GM12878 (cell line): Measurements from ENCODE around the gene GTSE1. TPM values are rescaled to one million over a fixed set of nuclear protein-coding genes. Genes with fewer than 3 reads are reported as not detected.

Experiments used
- ATAC-seq: fragments of 200-7000 bp; cut with Tn5 transposase; 3 replicates; pipeline ENCODE4 v1.9.1; 2020; ENCODE audit warnings: mild to moderate bottlenecking, moderate library complexity
- BruUV-seq: library from RNA; stranded (reverse); fragments of 400-500 nt; replicated peaks from 2 replicates; lab custom pipeline; 2021; lab: Mats Ljungman, UMichigan
- CTCF ChIA-PET: fragments of 300-600 bp; sonication (Branson Sonifier 250); formaldehyde crosslinking; extraction: SDS; loops from one replicate; lab custom pipeline; 2021; ENCODE audit warnings: inconsistent platforms; lab: Yijun Ruan, JAX
- POLR2A ChIA-PET: fragments of 350-600 bp; formaldehyde crosslinking; extraction: SDS; loops from one replicate; lab custom pipeline; 2021; ENCODE audit warnings: inconsistent platforms; lab: Charles Lee
- RAD21 ChIA-PET: fragments of 300-600 bp; sonication (Branson Sonifier 250); formaldehyde crosslinking; loops from one replicate; lab custom pipeline; 2023; ENCODE audit warnings: antibody characterized with exemption; ENCODE audit not compliant: unreplicated experiment; lab: Charles Lee
- SMC1A ChIA-PET: fragments of 300-600 bp; sonication (Branson Sonifier 250); formaldehyde crosslinking; loops from one replicate; lab custom pipeline; 2023; ENCODE audit not compliant: unreplicated experiment, uncharacterized antibody; lab: Charles Lee
- DNase-seq: peaks from one replicate; pipeline ENCODE4 v3.0.0-alpha.2; 2011; ENCODE audit warnings: low read depth, low spot score
- FAIRE-seq: peaks from 3 replicates; lab custom pipeline; 2011; peaks lifted over from hg19 to GRCh38; lab: Jason Lieb, UNC
- H2AFZ ChIP-seq: 2 replicates; pipeline ENCODE4 v1.6.0; 2011; ENCODE audit warnings: low read depth, low read length, control low read depth; ENCODE audit not compliant: control insufficient read depth
- H3K27ac ChIP-seq: 2 replicates; pipeline ENCODE4 v1.5.1; 2011; ENCODE audit warnings: control low read depth; ENCODE audit not compliant: control insufficient read depth, insufficient read depth
- H3K27me3 ChIP-seq, 2 experiments: replicated peaks in 1 of 2; 2 replicates each; pipeline versions ENCODE4 v1.6.0 to v1.6.1; 2011; ENCODE audit warnings: low read length in 1 of 2; ENCODE audit not compliant: control insufficient read depth in 2 of 2, insufficient read depth in 2 of 2
- H3K36me3 ChIP-seq, 2 experiments: 2 replicates each; pipeline ENCODE4 v1.5.1; 2011; ENCODE audit warnings: low read length in 1 of 2; ENCODE audit not compliant: control insufficient read depth in 2 of 2, insufficient read depth in 2 of 2
- H3K4me1 ChIP-seq: 2 replicates; pipeline ENCODE4 v1.6.1; 2011; ENCODE audit warnings: mild to moderate bottlenecking, low read length, moderate library complexity, mixed read lengths; ENCODE audit not compliant: control insufficient read depth, insufficient read depth
- H3K4me2 ChIP-seq: 2 replicates; pipeline ENCODE4 v1.6.0; 2011; ENCODE audit warnings: control low read depth; ENCODE audit not compliant: control insufficient read depth, insufficient read depth
- H3K4me3 ChIP-seq: fragments of 200-600 bp; sonication (generic); 2 replicates; pipeline ENCODE4 v1.5.1; 2016
- H3K79me2 ChIP-seq: 2 replicates; pipeline ENCODE4 v1.6.0; 2011; ENCODE audit warnings: low read length; ENCODE audit not compliant: control insufficient read depth, insufficient read depth
- H3K9ac ChIP-seq: 2 replicates; pipeline ENCODE4 v1.8.0; 2011; ENCODE audit warnings: low read length, control low read depth, mixed read lengths; ENCODE audit not compliant: control insufficient read depth, insufficient read depth
- H3K9me3 ChIP-seq: replicated peaks from 3 replicates; pipeline ENCODE4 v1.5.1; 2011; ENCODE audit warnings: mild to moderate bottlenecking, low read length; ENCODE audit not compliant: control insufficient read depth, insufficient read depth
- H4K20me1 ChIP-seq: 2 replicates; pipeline ENCODE4 v1.6.0; 2011; ENCODE audit not compliant: control insufficient read depth, insufficient read depth
- ATF3 ChIP-seq: IDR thresholded peaks from 2 replicates; pipeline ENCODE4 v1.6.1; 2011; ENCODE audit warnings: low read depth, mild to moderate bottlenecking, low read length, moderate library complexity, borderline replicate concordance; ENCODE audit errors: extremely low read depth
- BMI1 ChIP-seq: fragments of 450-650 bp; IDR thresholded peaks from 2 replicates; pipeline ENCODE4 v1.6.1; 2016; ENCODE audit warnings: mild to moderate bottlenecking, moderate library complexity, borderline replicate concordance
- CBFB ChIP-seq: IDR thresholded peaks from 2 replicates; pipeline ENCODE4 v1.6.1; 2016; ENCODE audit warnings: antibody characterized with exemption, low read depth
- CHD1 ChIP-seq: IDR thresholded peaks from 2 replicates; pipeline ENCODE4 v1.6.1; 2012; ENCODE audit warnings: low read depth, low read length, improper control_type of control experiment
- E2F4 ChIP-seq: IDR thresholded peaks from 2 replicates; pipeline ENCODE4 v1.6.1; 2012; ENCODE audit warnings: low read depth, low read length, improper control_type of control experiment
- EZH2 ChIP-seq: IDR thresholded peaks from 2 replicates; pipeline ENCODE4 v1.6.1; 2012; ENCODE audit warnings: low read depth, mild to moderate bottlenecking, control low read depth, inconsistent platforms, low read length, borderline replicate concordance; ENCODE audit not compliant: control insufficient read depth
- HSF1 ChIP-seq: fragments of 150-350 bp; IDR thresholded peaks from 2 replicates; pipeline ENCODE4 v1.6.1; 2014; ENCODE audit warnings: mild to moderate bottlenecking, low read depth, low read length
- NFXL1 ChIP-seq: fragments of 450-650 bp; IDR thresholded peaks from 2 replicates; pipeline ENCODE4 v1.6.1; 2017; ENCODE audit warnings: antibody characterized with exemption, mild to moderate bottlenecking, borderline replicate concordance
- NR2C1 ChIP-seq: fragments of 450-650 bp; IDR thresholded peaks from 2 replicates; pipeline ENCODE4 v1.6.1; 2017; ENCODE audit warnings: antibody characterized with exemption, mild to moderate bottlenecking, moderate library complexity
- PBX3 ChIP-seq: IDR thresholded peaks from 2 replicates; pipeline ENCODE4 v1.6.1; 2011; ENCODE audit warnings: mild to moderate bottlenecking, low read depth, low read length, moderate library complexity; ENCODE audit not compliant: insufficient replicate concordance
- POLR2A ChIP-seq: IDR thresholded peaks from 2 replicates; pipeline ENCODE4 v1.6.1; 2011; ENCODE audit warnings: low read depth, mild to moderate bottlenecking, low read length
- RFX5 ChIP-seq: IDR thresholded peaks from 2 replicates; pipeline ENCODE4 v1.6.1; 2011; ENCODE audit warnings: low read depth, low read length, improper control_type of control experiment
- WRNIP1 ChIP-seq: IDR thresholded peaks from 2 replicates; pipeline ENCODE4 v1.6.1; 2011; ENCODE audit warnings: low read depth, low read length, improper control_type of control experiment, borderline replicate concordance
- ZNF687 ChIP-seq: fragments of 450-650 bp; IDR thresholded peaks from 2 replicates; pipeline ENCODE4 v1.6.1; 2017; ENCODE audit warnings: mild to moderate bottlenecking, moderate library complexity
- ZSCAN29 ChIP-seq: fragments of 450-650 bp; IDR thresholded peaks from 2 replicates; pipeline ENCODE4 v1.6.1; 2017; ENCODE audit warnings: mild to moderate bottlenecking, moderate library complexity
- WGBS: methylation state at CpG from one replicate; pipeline ENCODE4 v1.1.6; 2016; ENCODE audit warnings: low lambda C conversion rate; ENCODE audit not compliant: insufficient replicate concordance, insufficient coverage; ENCODE audit errors: missing lambda C conversion rate; 5-methylcytosine and 5-hydroxymethylcytosine counted together
- in situ Hi-C: fragments of 300-500 bp; cut with MboI; formaldehyde crosslinking; loops from 9 replicates; pipeline ENCODE4 v1.14.3; 2018; ENCODE audit warnings: mixed read lengths
- intact Hi-C: fragments of 100-400 bp; cut with micrococcal nuclease; formaldehyde crosslinking; loops from one replicate; pipeline ENCODE4 v1.14.2; 2022; ENCODE audit not compliant: unreplicated experiment
- polyA plus RNA-seq, 11 experiments: library from polyadenylated mRNA; depleted of rRNA in 4 of 11; unstranded in 6 of 11; stranded (reverse) in 5 of 11; fragments of >200 nt; fragmentation: Nextera tagmentation in 4 of 11; fragmentation: Illumina TruSeq in 1 of 11; extraction: Ambion mirVana in 4 of 11; extraction: Trizol in 1 of 11; gene quantifications; 1 replicate in 1 of 11; 2 replicates in 10 of 11; pipeline versions ENCODE4 v1.2.1 to v1.2.3, GENCODE V29; 2011 to 2016; ENCODE audit warnings: inconsistent platforms in 2 of 11, missing spikeins in 2 of 11, low read depth in 1 of 11
- total RNA-seq, 4 experiments: library from RNA; depleted of rRNA in 3 of 4; stranded (reverse); fragments of >200 nt in 3 of 4; fragmentation: Illumina TruSeq in 1 of 4; extraction: Trizol in 1 of 4; gene quantifications; 2 replicates each; pipeline versions ENCODE4 v1.2.1 to v1.2.3, GENCODE V29; 2013 to 2021

Gene GTSE1
- total and polyA plus RNA-seq, 10 of the 15 experiments (the other 5 are each of a cell fraction or from before 2014, with no cell fraction given), result 6.6 to 46.2 (median 32.3) TPM

- no peak overlapping the region for H3K9ac ChIP-seq
- BruUV-seq, result no TSS peak
- H3K79me2 ChIP-seq, result no peaks in the 10 kb centered on the region
- ChIA-PET RAD21 (interaction anchor here (1.6 to 2.0 kb wide), 2 partner anchors 12 to 30 kb away, joined by 4 to 8 read pairs; partner anchors contain the start of genes CDPF1 and TTC38), POLR2A (interaction anchor here (1.0 to 2.7 kb wide), 5 partner anchors 9 to 26 kb away, joined by 3 to 9 read pairs (median 3); partner anchors contain the start of genes GTSE1 and TTC38), SMC1A (interaction anchor here (0.9 to 1.5 kb wide), 4 partner anchors 10 to 16 kb away, joined by 3 to 7 read pairs (median 4); partner anchors contain the start of genes GTSE1 and TTC38), CTCF (interaction anchor here (1.1 kb wide), 2 partner anchors 30 to 274 kb away, joined by 3 read pairs; no protein-coding TSS in a partner anchor)
- in situ Hi-C loops, result no loop called here
- H3K27me3 ChIP-seq, result no peaks in the 10 kb centered on the region
- DNase-seq (no peak), FAIRE-seq (no peak), ATAC-seq (no peak)
- H2AFZ ChIP-seq, result no peak overlapping the region
- H3K9me3 ChIP-seq, result peaks cover 2% of the 10 kb centered on the region; the same call in 2 of the 3 replicates
- H3K4me1 ChIP-seq, result peaks cover 4% of the 10 kb centered on the region; the same call in 1 of the 2 replicates
- H3K4me2 ChIP-seq, result no peak overlapping the region
- no peak overlapping the region for H3K27ac ChIP-seq
- no peak overlapping the region for H3K4me3 ChIP-seq
- 90% methylated on average over 12 of the region's 12 CpGs for WGBS
- no peaks in the 10 kb centered on the region for H4K20me1 ChIP-seq
- no peak for TF ChIP-seq EZH2
- TF ChIP-seq ATF3, result no peak
- no peak for TF ChIP-seq POLR2A
- no peak for TF ChIP-seq ZSCAN29
- no peak for TF ChIP-seq NFXL1
- no peak for TF ChIP-seq WRNIP1
- TF ChIP-seq CHD1, result no peak
- TF ChIP-seq NR2C1, result no peak
- no peak for TF ChIP-seq CBFB
- no peak for TF ChIP-seq HSF1
- TF ChIP-seq RFX5, result no peak
- no peak for TF ChIP-seq PBX3
- no peak for TF ChIP-seq E2F4
- no peak for TF ChIP-seq ZNF687
- no peak for TF ChIP-seq BMI1
- intact Hi-C loops, result no loop called here
- H3K36me3 ChIP-seq, result peaks cover 12 to 20% of the 10 kb centered on the region in 2 experiments
These were observed 16.4 kb upstream of the GTSE1 start for GRCh38 chr22:46280063-46280817.
